ENCODE measurements around the gene SH3PXD2B. TPM values are rescaled to one million over a fixed set of nuclear protein-coding genes. Genes with fewer than 3 reads are reported as not detected.
A peak's percentile ranks its signal among the peaks of the same experiment; 100 is the strongest.

Gene SH3PXD2B
- total and polyA plus RNA-seq, 2 of the 4 experiments (the other 2 are of a cell fraction) = 8.2 to 14.4 TPM

DNA sequence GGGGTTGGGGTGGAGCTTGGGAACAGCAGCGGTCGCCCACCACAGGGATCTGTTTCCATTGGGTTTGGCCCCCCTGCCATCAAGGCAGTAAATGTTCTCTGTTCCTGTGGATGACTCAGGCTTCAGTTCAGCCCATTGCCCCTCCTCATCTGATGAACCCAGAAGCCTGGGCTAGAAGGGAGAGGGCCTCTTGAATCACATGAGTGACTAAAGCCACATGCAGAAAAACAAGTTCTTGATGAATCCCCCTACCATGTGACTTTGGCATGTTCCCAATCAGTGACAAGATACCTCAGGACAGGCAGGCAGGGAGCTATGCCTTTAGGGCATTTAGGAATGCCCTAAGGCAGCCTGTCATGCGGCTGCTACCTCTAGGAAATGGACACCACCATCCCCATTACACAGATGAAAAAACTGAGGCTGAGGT, 2.5 kb downstream of the SH3PXD2B start:
- H3K4me1 ChIP-seq (ENCODE audit: control insufficient read depth, insufficient read depth, low read length) = peaks cover 25% of the 10 kb centered on the region
- no CpG with 5 or more reads among the region's 3 CpGs for WGBS, 2 experiments (ENCODE audit: extremely low coverage in 2 of 2, insufficient read length in 1 of 2)
- H3K18ac ChIP-seq (ENCODE audit: low read depth, low read length) = no peak overlapping the region
- no peak overlapping the region for H3K4me3 ChIP-seq (ENCODE audit: insufficient read depth, low read depth, low read length)
- peak overlapping the region; percentile 53 for H3K4me2 ChIP-seq (ENCODE audit: low read depth, low read length)
- peak overlapping the region; percentile 33; the same call in 1 of the 2 replicates for H2BK120ac ChIP-seq (ENCODE audit: low read depth, low read length)
- peaks cover 7% of the 10 kb centered on the region; the same call in 1 of the 2 replicates for H3K36me3 ChIP-seq (ENCODE audit: control insufficient read depth, insufficient read depth, low read length)
- peak overlapping the region; percentile 83 for H2AK9ac ChIP-seq (replicated peaks; ENCODE audit: low read depth, low read length, poor library complexity)
- H3K9ac ChIP-seq (ENCODE audit: low read depth, low read length) = no peak overlapping the region
- in situ Hi-C loops (cut with MboI; ENCODE audit: low sequenced_read_pairs) (no loop called here), dilution Hi-C loops (cut with HindIII; ENCODE audit: low sequenced_read_pairs, unreplicated experiment) (no loop called here), intact Hi-C loops (cut with micrococcal nuclease) (loop anchor here (5.0 to 10.0 kb wide), 4 partner anchors 39 to 347 kb away; no protein-coding TSS in a partner anchor)
- POLR2A ChIA-PET (ENCODE audit: unreplicated experiment) = no interaction called here
- H4K20me1 ChIP-seq (ENCODE audit: insufficient read depth, low read length) = peaks cover 64% of the 10 kb centered on the region
- no peaks in the 10 kb centered on the region for H3K9me3 ChIP-seq (ENCODE audit: control insufficient read depth, insufficient read depth, low read length)
- H3K9me1 ChIP-seq (ENCODE audit: insufficient read depth, low read length) = peaks cover 21% of the 10 kb centered on the region
- no peak overlapping the region for H2BK5ac ChIP-seq (ENCODE audit: low read depth, low read length, poor library complexity, severe bottlenecking)
- H2BK20ac ChIP-seq (ENCODE audit: low read depth, low read length) = peak overlapping the region; percentile 32; the same call in 1 of the 2 replicates
- no peaks in the 10 kb centered on the region for H3K27me3 ChIP-seq (ENCODE audit: control insufficient read depth, insufficient read depth, low read length)
- H2AK5ac ChIP-seq (ENCODE audit: low read depth, low read length) = peak overlapping the region; percentile 92
- no TSS peak for BruUV-seq (replicated peaks)
- H2BK15ac ChIP-seq (ENCODE audit: low read depth, low read length) = peak overlapping the region; percentile 56; the same call in 1 of the 3 replicates
- H4K91ac ChIP-seq (ENCODE audit: insufficient read depth, low read depth, low read length) = no peak overlapping the region
- H3K14ac ChIP-seq (replicated peaks; ENCODE audit: low read depth, low read length) = 0 out of 2 replicates have a peak overlapping the region, but pooled peaks have one; percentile 50
- TF ChIP-seq USF2 (IDR thresholded peaks at IDR 0.05; ENCODE audit: low read depth, low read length) (peak; percentile 73), FOS (IDR thresholded peaks at IDR 0.05; ENCODE audit: low read depth, low read length) (peak; percentile 8; the same call in 1 of the 2 replicates), MAFK (IDR thresholded peaks at IDR 0.05; ENCODE audit: low read depth, low read length) (no peak), MXI1 (IDR thresholded peaks at IDR 0.05; ENCODE audit: borderline replicate concordance, low read depth, low read length) (0 out of 2 replicates have a peak, but pooled peaks have one; percentile 12), MAZ (IDR thresholded peaks at IDR 0.05; ENCODE audit: borderline replicate concordance, low read depth, low read length) (peak; percentile 75; the same call in 1 of the 2 replicates), RAD21 (IDR thresholded peaks at IDR 0.05; ENCODE audit: low read length) (no peak), CHD1 (IDR thresholded peaks at IDR 0.05; ENCODE audit: low read depth, low read length) (no peak), NFE2L2 (IDR thresholded peaks at IDR 0.05; ENCODE audit: low read depth, low read length) (no peak)
- TF ChIP-seq, protein P1, sequence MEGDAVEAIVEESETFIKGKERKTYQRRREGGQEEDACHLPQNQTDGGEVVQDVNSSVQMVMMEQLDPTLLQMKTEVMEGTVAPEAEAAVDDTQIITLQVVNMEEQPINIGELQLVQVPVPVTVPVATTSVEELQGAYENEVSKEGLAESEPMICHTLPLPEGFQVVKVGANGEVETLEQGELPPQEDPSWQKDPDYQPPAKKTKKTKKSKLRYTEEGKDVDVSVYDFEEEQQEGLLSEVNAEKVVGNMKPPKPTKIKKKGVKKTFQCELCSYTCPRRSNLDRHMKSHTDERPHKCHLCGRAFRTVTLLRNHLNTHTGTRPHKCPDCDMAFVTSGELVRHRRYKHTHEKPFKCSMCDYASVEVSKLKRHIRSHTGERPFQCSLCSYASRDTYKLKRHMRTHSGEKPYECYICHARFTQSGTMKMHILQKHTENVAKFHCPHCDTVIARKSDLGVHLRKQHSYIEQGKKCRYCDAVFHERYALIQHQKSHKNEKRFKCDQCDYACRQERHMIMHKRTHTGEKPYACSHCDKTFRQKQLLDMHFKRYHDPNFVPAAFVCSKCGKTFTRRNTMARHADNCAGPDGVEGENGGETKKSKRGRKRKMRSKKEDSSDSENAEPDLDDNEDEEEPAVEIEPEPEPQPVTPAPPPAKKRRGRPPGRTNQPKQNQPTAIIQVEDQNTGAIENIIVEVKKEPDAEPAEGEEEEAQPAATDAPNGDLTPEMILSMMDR (conservative IDR thresholded peaks at IDR 0.05; ENCODE audit: low read depth, low read length) = no peak
- 0 out of 2 replicates have a peak overlapping the region, but pooled peaks have one; percentile 13 for H3K56ac ChIP-seq (ENCODE audit: extremely low read depth, insufficient read depth, low read length)
- peaks cover 22 to 69% of the 10 kb centered on the region in 2 experiments; a peak in 3 of 4 replicates for H3K79me1 ChIP-seq (ENCODE audit: low read depth in 1 of 2, low read length in 2 of 2)
- CTCF ChIA-PET = interaction anchor here (1.1 to 1.9 kb wide), 2 partner anchors 14 to 31 kb away, joined by 3 to 6 read pairs; no protein-coding TSS in a partner anchor
- peak overlapping the region; percentile 96 for H3K4ac ChIP-seq (ENCODE audit: low read depth, low read length)
- ATAC-seq (ENCODE audit: low read depth) (no peak), DNase-seq (peak; percentile 90)
- H4K8ac ChIP-seq (ENCODE audit: low read depth in 2 of 2, low read length in 2 of 2) = peak overlapping the region in 1 of 2 experiments; percentile 22; a peak in 1 of 4 replicates
- peak overlapping the region; percentile 16; the same call in 1 of the 2 replicates for H3K27ac ChIP-seq (ENCODE audit: insufficient read depth, low read length)
- H2AFZ ChIP-seq (replicated peaks; ENCODE audit: low read length, poor library complexity) = no peak overlapping the region
- H4K5ac ChIP-seq (ENCODE audit: low read depth, low read length) = no peak overlapping the region
- no peak overlapping the region; the same call in 1 of the 2 replicates for H3K23ac ChIP-seq (ENCODE audit: low read depth, low read length)

Data from IMR-90 (cell line).